Measurements from ENCODE around the gene IFNL4. TPM values are rescaled to one million over a fixed set of nuclear protein-coding genes. Genes with fewer than 3 reads are reported as not detected.

The IFNL4 gene
- total RNA-seq, 1 donor from 2014 or later = not detected

DNA sequence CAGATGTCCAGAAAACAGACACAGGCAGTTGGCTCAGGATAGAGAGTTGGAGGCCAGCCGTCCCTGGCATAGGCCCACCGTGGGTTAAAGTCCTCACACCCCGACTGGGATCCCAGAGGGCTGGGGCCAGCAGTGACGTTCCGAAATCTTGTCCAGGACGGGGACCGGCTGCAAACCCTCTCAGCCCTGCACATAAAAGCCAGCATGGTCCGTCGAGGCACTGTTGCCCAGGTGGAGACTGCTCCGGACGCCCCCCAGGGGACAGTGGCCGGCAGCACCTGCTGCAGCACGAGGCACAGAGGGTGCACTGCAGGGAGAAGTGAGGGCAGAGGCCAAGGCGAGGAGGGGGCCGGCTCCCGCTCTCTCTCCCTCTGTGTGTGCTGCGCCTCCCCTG is 15.3 kb upstream of the IFNL4 start:
- Histone ChIP-seq H3K36me3 (ENCODE audit: control insufficient read depth, insufficient read depth, low read length) (no peaks in the 10 kb centered on the region), H3K4me3 (ENCODE audit: low read depth, low read length) (no peak overlapping the region), H3K27me3 (ENCODE audit: control insufficient read depth, insufficient read depth, low read length) (peaks cover 39% of the 10 kb centered on the region)
- DNase-seq (ENCODE audit: low read depth) = no peak
- TF ChIP-seq, protein P1, sequence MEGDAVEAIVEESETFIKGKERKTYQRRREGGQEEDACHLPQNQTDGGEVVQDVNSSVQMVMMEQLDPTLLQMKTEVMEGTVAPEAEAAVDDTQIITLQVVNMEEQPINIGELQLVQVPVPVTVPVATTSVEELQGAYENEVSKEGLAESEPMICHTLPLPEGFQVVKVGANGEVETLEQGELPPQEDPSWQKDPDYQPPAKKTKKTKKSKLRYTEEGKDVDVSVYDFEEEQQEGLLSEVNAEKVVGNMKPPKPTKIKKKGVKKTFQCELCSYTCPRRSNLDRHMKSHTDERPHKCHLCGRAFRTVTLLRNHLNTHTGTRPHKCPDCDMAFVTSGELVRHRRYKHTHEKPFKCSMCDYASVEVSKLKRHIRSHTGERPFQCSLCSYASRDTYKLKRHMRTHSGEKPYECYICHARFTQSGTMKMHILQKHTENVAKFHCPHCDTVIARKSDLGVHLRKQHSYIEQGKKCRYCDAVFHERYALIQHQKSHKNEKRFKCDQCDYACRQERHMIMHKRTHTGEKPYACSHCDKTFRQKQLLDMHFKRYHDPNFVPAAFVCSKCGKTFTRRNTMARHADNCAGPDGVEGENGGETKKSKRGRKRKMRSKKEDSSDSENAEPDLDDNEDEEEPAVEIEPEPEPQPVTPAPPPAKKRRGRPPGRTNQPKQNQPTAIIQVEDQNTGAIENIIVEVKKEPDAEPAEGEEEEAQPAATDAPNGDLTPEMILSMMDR (IDR thresholded peaks at IDR 0.05; ENCODE audit: insufficient read depth, low read length, poor library complexity, severe bottlenecking) = no peak

DNA sequence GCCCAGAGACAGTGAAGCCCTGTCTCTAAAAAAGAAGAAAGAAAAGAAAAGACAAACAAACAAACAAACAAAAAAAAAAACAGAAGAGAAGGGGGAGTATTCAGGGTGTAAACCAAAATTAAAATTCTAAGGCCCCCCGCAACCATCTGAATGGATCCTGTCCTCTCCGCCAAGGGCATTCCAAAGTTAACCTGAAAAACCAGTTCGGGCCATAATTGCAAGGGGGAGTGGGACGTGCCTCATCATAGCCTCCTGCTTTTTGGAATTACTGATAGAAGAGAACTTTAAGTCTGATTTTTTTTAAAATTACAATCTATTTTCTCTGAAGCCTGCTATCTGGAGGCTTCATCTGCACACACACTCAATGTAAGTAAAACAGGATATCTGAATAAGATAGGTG is 13.8 kb upstream of the IFNL4 start:
- peaks cover 39% of the 10 kb centered on the region for H3K27me3 ChIP-seq (ENCODE audit: control insufficient read depth, insufficient read depth, low read length)
- no peak for DNase-seq (ENCODE audit: low read depth)

DNA sequence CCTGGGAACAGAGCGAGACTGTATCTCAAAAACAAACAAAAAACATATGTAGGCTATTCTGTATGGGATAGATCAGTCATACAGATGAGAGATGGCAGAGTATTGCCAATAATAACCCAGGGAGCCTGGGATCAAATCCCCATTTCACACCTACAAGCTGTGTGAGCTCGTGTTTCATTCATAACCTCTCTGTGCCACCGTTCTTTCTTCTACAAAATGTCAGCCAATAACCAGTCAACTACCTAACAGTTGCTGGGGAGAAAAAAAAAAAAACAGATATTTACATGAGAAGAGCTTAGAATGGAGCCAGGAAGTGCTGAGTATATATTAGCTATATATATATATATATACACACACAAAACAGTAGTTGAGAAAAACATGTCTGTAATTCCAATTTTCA is 13.0 kb upstream of the IFNL4 start:
- no peak for DNase-seq (ENCODE audit: low read depth)
- TF ChIP-seq, protein P1 (IDR thresholded peaks at IDR 0.05; ENCODE audit: insufficient read depth, low read length, poor library complexity, severe bottlenecking) = no peak
- Histone ChIP-seq H3K4me3 (ENCODE audit: low read depth, low read length) (no peak overlapping the region), H3K36me3 (ENCODE audit: control insufficient read depth, insufficient read depth, low read length) (no peaks in the 10 kb centered on the region), H3K27me3 (ENCODE audit: control insufficient read depth, insufficient read depth, low read length) (peaks cover 37% of the 10 kb centered on the region)

More for the DNA sequence above, 13.8 kb upstream of the IFNL4 start:
- Histone ChIP-seq H3K36me3 (ENCODE audit: control insufficient read depth, insufficient read depth, low read length) (no peaks in the 10 kb centered on the region), H3K4me3 (ENCODE audit: low read depth, low read length) (no peak overlapping the region)
- TF ChIP-seq, protein P1 (IDR thresholded peaks at IDR 0.05; ENCODE audit: insufficient read depth, low read length, poor library complexity, severe bottlenecking) = no peak

DNA sequence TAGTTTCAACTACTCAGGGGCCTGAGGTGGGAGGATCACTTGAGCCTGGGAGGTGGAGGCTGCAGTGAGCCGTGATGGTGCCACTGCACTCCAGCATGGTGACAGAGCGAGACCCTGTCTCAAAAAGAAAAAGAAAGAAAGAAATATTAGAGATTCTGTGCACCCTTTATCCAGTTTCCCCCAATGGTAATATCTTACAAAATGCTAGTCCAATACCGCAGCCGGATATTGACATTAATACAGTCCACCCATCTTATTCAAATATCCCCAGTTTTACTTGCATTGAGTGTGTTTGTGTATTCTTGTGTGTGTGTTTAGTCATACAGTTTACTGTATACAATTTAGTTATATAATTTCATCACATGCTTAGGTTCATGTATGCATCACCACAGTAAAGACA is 8.6 kb upstream of the IFNL4 start:
- TF ChIP-seq, protein P1 (IDR thresholded peaks at IDR 0.05; ENCODE audit: insufficient read depth, low read length, poor library complexity, severe bottlenecking) = no peak

DNA sequence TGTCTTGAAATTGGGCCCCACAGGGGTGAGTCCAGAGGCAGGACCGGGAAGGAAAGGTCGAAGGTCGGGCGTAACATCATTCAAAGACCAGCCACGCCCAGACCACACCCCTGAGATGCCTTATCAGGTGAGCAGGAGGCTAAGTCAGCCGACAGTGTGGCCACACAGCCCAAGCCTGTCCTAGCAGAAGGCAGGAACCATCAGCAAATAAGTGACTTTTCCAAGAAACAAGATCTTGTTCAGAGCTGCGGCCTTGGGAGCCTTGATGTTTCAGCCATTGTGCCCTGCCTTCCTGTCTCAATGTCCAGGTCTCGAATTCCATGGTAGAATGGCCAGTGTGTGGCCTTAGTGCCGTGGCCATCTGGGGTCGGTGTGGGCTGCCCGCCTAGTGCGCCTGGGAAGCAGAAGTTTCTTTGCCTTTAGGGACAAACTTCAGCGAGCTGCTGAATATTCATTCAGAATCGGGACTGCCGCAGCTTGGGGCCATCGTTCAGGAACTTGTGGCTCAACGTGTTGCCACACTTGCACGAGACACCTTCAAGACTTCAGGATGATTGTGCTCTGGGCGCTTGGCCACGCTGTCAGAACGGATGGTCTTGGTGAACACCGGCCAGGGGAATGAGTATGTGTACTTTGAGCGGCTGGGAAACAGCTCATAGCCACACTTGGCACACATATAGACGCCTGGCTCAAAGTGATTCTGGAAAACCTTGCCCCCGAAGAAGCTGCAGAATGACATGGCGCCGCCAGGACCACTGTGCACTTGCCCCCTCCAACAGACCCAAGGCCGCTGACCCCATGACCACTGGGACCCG is 6.1 kb upstream of the IFNL4 start:
- Histone ChIP-seq H3K4me3 (ENCODE audit: low read depth, low read length) (no peak overlapping the region), H3K36me3 (ENCODE audit: control insufficient read depth, insufficient read depth, low read length) (no peaks in the 10 kb centered on the region), H3K27me3 (ENCODE audit: control insufficient read depth, insufficient read depth, low read length) (peaks cover 9% of the 10 kb centered on the region)
- TF ChIP-seq, protein P1 (IDR thresholded peaks at IDR 0.05; ENCODE audit: insufficient read depth, low read length, poor library complexity, severe bottlenecking) = no peak
- DNase-seq (ENCODE audit: low read depth) = no peak

More for the DNA sequence above, 8.6 kb upstream of the IFNL4 start:
- no peak for DNase-seq (ENCODE audit: low read depth)
- no peak overlapping the region for H3K4me3 ChIP-seq (ENCODE audit: low read depth, low read length)
- H3K36me3 ChIP-seq (ENCODE audit: control insufficient read depth, insufficient read depth, low read length) = no peaks in the 10 kb centered on the region
- H3K27me3 ChIP-seq (ENCODE audit: control insufficient read depth, insufficient read depth, low read length) = peaks cover 14% of the 10 kb centered on the region

Measured in kidney epithelial cell (primary cell).